H1 (cell line): ENCODE data around the gene LRRFIP1. TPM values are rescaled to one million over a fixed set of nuclear protein-coding genes. Genes with fewer than 3 reads are reported as not detected.

ENCODE experiments used
- CTCF ChIA-PET: fragments of 300-600 bp; sonication (Branson Sonifier 250); formaldehyde crosslinking; loops from one replicate; lab custom pipeline; 2021; ENCODE audit not compliant: partially characterized antibody; lab: Charles Lee
- POLR2A ChIA-PET: fragments of 300-600 bp; sonication (Branson Sonifier 250); formaldehyde crosslinking; loops from one replicate; lab custom pipeline; 2021; ENCODE audit warnings: inconsistent platforms; ENCODE audit not compliant: partially characterized antibody; lab: Charles Lee
- DNase-seq, 2 experiments: peaks; one replicate each; pipeline versions ENCODE4 v3.0.0 to v3.0.0-alpha.2; 2010 to 2022; ENCODE audit warnings: low spot score in 2 of 2, low read depth in 1 of 2, mixed read lengths in 1 of 2
- FAIRE-seq: peaks from 2 replicates; lab custom pipeline; 2011; peaks lifted over from hg19 to GRCh38; lab: Jason Lieb, UNC
- H2AFZ ChIP-seq: 2 replicates; pipeline ENCODE4 v1.8.1; 2012; ENCODE audit warnings: low read length, inconsistent platforms
- H2AK5ac ChIP-seq: 2 replicates; pipeline ENCODE4 v1.6.1; 2013; ENCODE audit warnings: low read depth, low read length
- H2BK120ac ChIP-seq: replicated peaks from 2 replicates; pipeline ENCODE3; 2013; ENCODE audit warnings: low read depth, low read length, inconsistent platforms
- H2BK12ac ChIP-seq: 2 replicates; pipeline ENCODE4 v1.6.1; 2013; ENCODE audit warnings: low read depth, low read length
- H2BK15ac ChIP-seq: 2 replicates; pipeline ENCODE4 v1.6.1; 2013; ENCODE audit warnings: low read length
- H2BK20ac ChIP-seq: 2 replicates; pipeline ENCODE4 v1.6.1; 2013; ENCODE audit warnings: low read length
- H2BK5ac ChIP-seq: 2 replicates; pipeline ENCODE4 v1.6.1; 2013; ENCODE audit warnings: low read depth, low read length
- H3K14ac ChIP-seq: 2 replicates; pipeline ENCODE4 v1.6.1; 2013; ENCODE audit warnings: inconsistent platforms; ENCODE audit not compliant: insufficient read length
- H3K18ac ChIP-seq: 2 replicates; pipeline ENCODE4 v1.6.1; 2013; ENCODE audit warnings: low read length; ENCODE audit errors: extremely low read depth
- H3K23ac ChIP-seq: 2 replicates; pipeline ENCODE4 v1.6.1; 2013; ENCODE audit warnings: inconsistent platforms; ENCODE audit not compliant: insufficient read length
- H3K23me2 ChIP-seq: 2 replicates; pipeline ENCODE4 v1.6.1; 2013; ENCODE audit warnings: low read depth, low read length
- H3K27ac ChIP-seq: 2 replicates; pipeline ENCODE4 v1.6.1; 2011; ENCODE audit warnings: low read depth, low read length, inconsistent platforms
- H3K27me3 ChIP-seq, 4 experiments: replicated peaks in 1 of 4; 1 replicate in 1 of 4; 2 replicates in 3 of 4; pipeline versions ENCODE4 v1.6.1 to v1.8.1; 2011 to 2013; ENCODE audit warnings: low read length in 3 of 4, mild to moderate bottlenecking in 3 of 4, inconsistent platforms in 2 of 4, mixed read lengths in 2 of 4, moderate library complexity in 1 of 4; ENCODE audit not compliant: control insufficient read depth in 3 of 4, insufficient read depth in 3 of 4; ENCODE audit errors: extremely low read depth in 1 of 4
- H3K36me3 ChIP-seq, 4 experiments: 2 replicates each; pipeline versions ENCODE4 v1.6.1 to v1.8.1; 2011 to 2013; ENCODE audit warnings: mild to moderate bottlenecking in 4 of 4, low read length in 3 of 4, moderate library complexity in 2 of 4, control low read depth in 1 of 4, inconsistent platforms in 1 of 4; ENCODE audit not compliant: insufficient read depth in 4 of 4, control insufficient read depth in 2 of 4
- H3K4ac ChIP-seq: replicated peaks from 2 replicates; pipeline ENCODE3; 2013; ENCODE audit warnings: low read length, low read depth, mixed read lengths, inconsistent platforms; ENCODE audit not compliant: insufficient read length
- H3K4me1 ChIP-seq, 4 experiments: replicated peaks in 1 of 4; 1 replicate in 1 of 4; 2 replicates in 3 of 4; pipeline versions ENCODE4 v1.6.1 to v1.8.1; 2011 to 2013; ENCODE audit warnings: low read length in 3 of 4, inconsistent platforms in 2 of 4, mixed read lengths in 1 of 4; ENCODE audit not compliant: insufficient read depth in 4 of 4, control insufficient read depth in 3 of 4
- H3K4me2 ChIP-seq, 2 experiments: 2 replicates each; pipeline versions ENCODE4 v1.6.1 to v1.8.1; 2011 to 2013; ENCODE audit warnings: low read depth in 2 of 2, low read length in 2 of 2, control low read depth in 1 of 2, inconsistent platforms in 1 of 2, mild to moderate bottlenecking in 1 of 2; ENCODE audit not compliant: insufficient read depth in 1 of 2
- H3K4me3 ChIP-seq, 4 experiments: fragments of 200-600, 300-600 bp in 1 of 4; sonication (generic), shearing (Covaris generic), sonication (Bioruptor Twin) in 1 of 4; 2 replicates each; pipeline versions ENCODE4 v1.5.1 to v1.8.1; 2011 to 2016; ENCODE audit warnings: low read length in 4 of 4, low read depth in 3 of 4, control low read depth in 2 of 4, inconsistent platforms in 2 of 4, mild to moderate bottlenecking in 2 of 4, mixed read lengths in 1 of 4, moderate library complexity in 1 of 4; ENCODE audit not compliant: insufficient read depth in 2 of 4; ENCODE audit errors: extremely low read depth in 1 of 4
- H3K56ac ChIP-seq: replicated peaks from 2 replicates; pipeline ENCODE3; 2013; ENCODE audit warnings: low read depth, mild to moderate bottlenecking, mixed read lengths, low read length, inconsistent platforms; ENCODE audit not compliant: insufficient read length
- H3K79me1 ChIP-seq: 2 replicates; pipeline ENCODE4 v1.6.1; 2013; ENCODE audit warnings: low read depth, low read length, control low read depth
- H3K79me2 ChIP-seq, 2 experiments: 2 replicates each; pipeline versions ENCODE4 v1.6.1 to v1.8.1; 2012 to 2013; ENCODE audit warnings: low read length in 2 of 2, mild to moderate bottlenecking in 2 of 2, inconsistent platforms in 1 of 2; ENCODE audit not compliant: insufficient read depth in 2 of 2, control insufficient read depth in 1 of 2
- H3K9ac ChIP-seq, 4 experiments: replicated peaks in 1 of 4; 1 replicate in 1 of 4; 2 replicates in 3 of 4; pipeline versions ENCODE4 v1.6.1 to v1.8.1; 2011 to 2013; ENCODE audit warnings: low read depth in 3 of 4, low read length in 3 of 4, control low read depth in 2 of 4, mild to moderate bottlenecking in 2 of 4, moderate library complexity in 2 of 4, inconsistent platforms in 1 of 4; ENCODE audit errors: extremely low read depth in 1 of 4
- H3K9me3 ChIP-seq, 2 experiments: 2 replicates each; pipeline versions ENCODE4 v1.6.1 to v1.8.1; 2012 to 2013; ENCODE audit warnings: mild to moderate bottlenecking in 2 of 2, moderate library complexity in 2 of 2, control low read depth in 1 of 2, inconsistent platforms in 1 of 2, low read depth in 1 of 2, low read length in 1 of 2, mixed read lengths in 1 of 2; ENCODE audit not compliant: insufficient read depth in 2 of 2
- H4K20me1 ChIP-seq, 2 experiments: replicated peaks in 1 of 2; 2 replicates each; pipeline versions ENCODE3 to v1.8.1; 2011 to 2013; ENCODE audit warnings: inconsistent platforms in 2 of 2, low read length in 2 of 2, mild to moderate bottlenecking in 1 of 2; ENCODE audit not compliant: insufficient read depth in 2 of 2, control insufficient read depth in 1 of 2
- H4K5ac ChIP-seq: 2 replicates; pipeline ENCODE4 v1.6.1; 2013; ENCODE audit warnings: low read length, low read depth, mixed read lengths, inconsistent platforms; ENCODE audit not compliant: insufficient read length
- H4K8ac ChIP-seq: 2 replicates; pipeline ENCODE4 v1.8.0; 2013; ENCODE audit warnings: mild to moderate bottlenecking, moderate library complexity, low read length, inconsistent platforms; ENCODE audit not compliant: insufficient read depth; ENCODE audit errors: extremely low read depth
- H4K91ac ChIP-seq: replicated peaks from 2 replicates; pipeline ENCODE3; 2013; ENCODE audit warnings: low read length, mixed read lengths, inconsistent platforms; ENCODE audit not compliant: insufficient read length
- E2F6 ChIP-seq: IDR thresholded peaks from 2 replicates; pipeline ENCODE4 v1.6.1; 2012; ENCODE audit warnings: inconsistent platforms
- EGR1 ChIP-seq: IDR thresholded peaks from 2 replicates; pipeline ENCODE4 v1.6.1; 2011; ENCODE audit warnings: low read depth, low read length, borderline replicate concordance
- FOSL1 ChIP-seq: IDR thresholded peaks from 2 replicates; pipeline ENCODE4 v1.6.1; 2011; ENCODE audit warnings: mild to moderate bottlenecking, low read depth, low read length, moderate library complexity; ENCODE audit not compliant: insufficient read depth
- HDAC6 ChIP-seq: IDR thresholded peaks from one replicate; pipeline ENCODE4 v1.7.1; 2012; ENCODE audit warnings: low read depth, mild to moderate bottlenecking, inconsistent platforms, low read length, moderate library complexity
- KDM5A ChIP-seq: fragments of 200-600 bp; IDR thresholded peaks from 2 replicates; pipeline ENCODE4 v1.7.1; 2012; ENCODE audit warnings: mild to moderate bottlenecking, low read length, inconsistent platforms, mixed read lengths
- PHF8 ChIP-seq: fragments of 200-600 bp; sonication (generic); conservative IDR thresholded peaks from 2 replicates; pipeline ENCODE4 v1.7.1; 2012; ENCODE audit warnings: low read depth, mild to moderate bottlenecking, inconsistent platforms, low read length, moderate library complexity
- SIX5 ChIP-seq: IDR thresholded peaks from 2 replicates; pipeline ENCODE4 v1.6.1; 2011; ENCODE audit warnings: mild to moderate bottlenecking, low read depth, low read length
- WGBS, 2 experiments: shearing (Covaris generic) in 1 of 2; methylation state at CpG; one replicate each; pipeline versions ENCODE4 v1.1.6 to v1.1.7; 2013 to 2015; ENCODE audit warnings: low lambda C conversion rate in 2 of 2, mixed read lengths in 2 of 2, inconsistent platforms in 1 of 2, low coverage in 1 of 2, missing lambda C conversion rate in 1 of 2; ENCODE audit not compliant: insufficient replicate concordance in 2 of 2, insufficient coverage in 1 of 2, insufficient read length in 1 of 2; ENCODE audit errors: extremely low coverage in 1 of 2, missing lambda C conversion rate in 1 of 2; 5-methylcytosine and 5-hydroxymethylcytosine counted together
- polyA plus RNA-seq, 7 experiments: library from polyadenylated mRNA; depleted of rRNA in 3 of 7; stranded (reverse) in 5 of 7; unstranded in 2 of 7; fragments of >200 nt in 5 of 7; fragments of 200-250 nt in 2 of 7; gene quantifications; 1 replicate in 5 of 7; 2 replicates in 1 of 7; 4 replicates in 1 of 7; pipeline versions ENCODE4 v1.2.1 to v1.2.3, GENCODE V29; 2011 to 2013; ENCODE audit warnings: missing spikeins in 2 of 7, mixed read lengths in 2 of 7
- total RNA-seq: library from RNA; stranded (reverse); fragmentation: NEBNext Ultra II Directional; extraction: Animal tissue kit (Norgen Biotek cat#: 25700); gene quantifications from 2 replicates; pipeline ENCODE4 v1.2.1, GENCODE V29; 2021
- TF ChIP-seq, protein P1 (sequence below): IDR thresholded peaks from 2 replicates; pipeline ENCODE4 v1.6.1; 2011; ENCODE audit warnings: low read length, improper control_type of control experiment
- TF ChIP-seq, protein P2 (sequence below), 3 experiments: IDR thresholded peaks; 1 replicate in 2 of 3; 2 replicates in 1 of 3; pipeline versions ENCODE4 v1.5.1 to v1.6.1; 2011; ENCODE audit warnings: low read length in 3 of 3, mild to moderate bottlenecking in 3 of 3, inconsistent platforms in 2 of 3, low read depth in 1 of 3, moderate library complexity in 1 of 3; ENCODE audit not compliant: insufficient read depth in 1 of 3; ENCODE audit errors: control extremely low read depth in 1 of 3

The LRRFIP1 gene
- total and polyA plus RNA-seq, 2 of the 8 experiments (the other 6 are each of a cell fraction or from before 2014, with no cell fraction given), result 12.1 to 75.8 TPM

DNA sequence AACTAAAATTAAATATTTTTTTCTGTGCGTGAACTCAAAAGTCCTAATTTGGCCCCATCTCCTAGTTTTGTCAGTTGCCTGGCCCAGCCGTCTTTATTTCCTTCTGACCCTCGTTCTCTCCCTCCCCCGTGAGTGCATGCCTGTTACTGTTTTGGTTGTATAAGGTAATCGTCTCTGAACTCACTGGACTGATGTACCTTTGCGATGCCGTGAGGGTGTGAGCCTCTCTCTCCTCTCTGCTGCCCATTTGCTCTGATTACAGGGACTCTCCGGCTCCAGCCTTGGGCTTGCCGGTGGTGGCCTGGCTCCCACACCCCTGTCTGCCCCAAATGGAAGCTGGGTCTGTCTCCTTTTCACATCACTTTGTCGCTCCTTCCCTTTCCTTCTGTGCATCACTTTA lies 104.7 kb downstream of the LRRFIP1 start:
- H3K79me2 ChIP-seq, result peaks cover 3 to 47% of the 10 kb centered on the region in 2 experiments; a peak in 3 of 4 replicates
- no peaks in the 10 kb centered on the region for H3K9me3 ChIP-seq
- 89% methylated on average over 10 of the region's 10 CpGs; no CpG with 5 or more reads in 1 of the 2 experiments for WGBS, 2 experiments
- DNase-seq (peak in 1 of 2 experiments; percentile 47), FAIRE-seq (no peak)
- no peaks in the 10 kb centered on the region for H3K23me2 ChIP-seq
- H3K4me3 ChIP-seq, result no peak overlapping the region
- CTCF ChIA-PET, result interaction anchor here (1.1 to 10.1 kb wide), 8 partner anchors 10 to 222 kb away, joined by 3 to 73 read pairs (median 5); no protein-coding TSS in a partner anchor
- no peaks in the 10 kb centered on the region for H3K36me3 ChIP-seq
- H4K8ac ChIP-seq, result no peak overlapping the region
- no peak overlapping the region for H3K4ac ChIP-seq
- H2AFZ ChIP-seq, result no peak overlapping the region
- no peak overlapping the region for H2BK15ac ChIP-seq
- no peak overlapping the region for H4K91ac ChIP-seq
- 0 out of 2 replicates have a peak overlapping the region, but pooled peaks have one; percentile 20 for H2BK12ac ChIP-seq
- H3K56ac ChIP-seq, result no peak overlapping the region
- H3K18ac ChIP-seq, result no peak overlapping the region
- H3K9ac ChIP-seq, result no peak overlapping the region
- H2BK5ac ChIP-seq, result 0 out of 2 replicates have a peak overlapping the region, but pooled peaks have one; percentile 8
- no peak overlapping the region for H3K27ac ChIP-seq
- H4K20me1 ChIP-seq, result peaks cover 9 to 16% of the 10 kb centered on the region in 2 experiments
- H3K4me1 ChIP-seq, result peaks cover 8 to 27% (median 20%) of the 10 kb centered on the region in 4 experiments
- no peak overlapping the region for H2BK20ac ChIP-seq
- H2AK5ac ChIP-seq, result no peak overlapping the region
- peaks cover 12% of the 10 kb centered on the region for H3K79me1 ChIP-seq
- no peaks in the 10 kb centered on the region for H3K27me3 ChIP-seq
- POLR2A ChIA-PET, result interaction anchor here (2.3 kb wide), 1 partner anchor 8 kb away, joined by 6 read pairs; no protein-coding TSS in a partner anchor
- no peak overlapping the region for H3K14ac ChIP-seq
- no peak overlapping the region for H3K23ac ChIP-seq
- H3K4me2 ChIP-seq, result no peak overlapping the region
- no peak overlapping the region for H4K5ac ChIP-seq
- H2BK120ac ChIP-seq, result no peak overlapping the region
- TF ChIP-seq, protein P1, sequence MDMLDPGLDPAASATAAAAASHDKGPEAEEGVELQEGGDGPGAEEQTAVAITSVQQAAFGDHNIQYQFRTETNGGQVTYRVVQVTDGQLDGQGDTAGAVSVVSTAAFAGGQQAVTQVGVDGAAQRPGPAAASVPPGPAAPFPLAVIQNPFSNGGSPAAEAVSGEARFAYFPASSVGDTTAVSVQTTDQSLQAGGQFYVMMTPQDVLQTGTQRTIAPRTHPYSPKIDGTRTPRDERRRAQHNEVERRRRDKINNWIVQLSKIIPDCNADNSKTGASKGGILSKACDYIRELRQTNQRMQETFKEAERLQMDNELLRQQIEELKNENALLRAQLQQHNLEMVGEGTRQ, result no peak
- TF ChIP-seq SIX5 (no peak), PHF8 (no peak), FOSL1 (no peak), E2F6 (no peak), KDM5A (no peak), HDAC6 (no peak), EGR1 (no peak)
- TF ChIP-seq, protein P2, sequence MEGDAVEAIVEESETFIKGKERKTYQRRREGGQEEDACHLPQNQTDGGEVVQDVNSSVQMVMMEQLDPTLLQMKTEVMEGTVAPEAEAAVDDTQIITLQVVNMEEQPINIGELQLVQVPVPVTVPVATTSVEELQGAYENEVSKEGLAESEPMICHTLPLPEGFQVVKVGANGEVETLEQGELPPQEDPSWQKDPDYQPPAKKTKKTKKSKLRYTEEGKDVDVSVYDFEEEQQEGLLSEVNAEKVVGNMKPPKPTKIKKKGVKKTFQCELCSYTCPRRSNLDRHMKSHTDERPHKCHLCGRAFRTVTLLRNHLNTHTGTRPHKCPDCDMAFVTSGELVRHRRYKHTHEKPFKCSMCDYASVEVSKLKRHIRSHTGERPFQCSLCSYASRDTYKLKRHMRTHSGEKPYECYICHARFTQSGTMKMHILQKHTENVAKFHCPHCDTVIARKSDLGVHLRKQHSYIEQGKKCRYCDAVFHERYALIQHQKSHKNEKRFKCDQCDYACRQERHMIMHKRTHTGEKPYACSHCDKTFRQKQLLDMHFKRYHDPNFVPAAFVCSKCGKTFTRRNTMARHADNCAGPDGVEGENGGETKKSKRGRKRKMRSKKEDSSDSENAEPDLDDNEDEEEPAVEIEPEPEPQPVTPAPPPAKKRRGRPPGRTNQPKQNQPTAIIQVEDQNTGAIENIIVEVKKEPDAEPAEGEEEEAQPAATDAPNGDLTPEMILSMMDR (IDR thresholded peaks at IDR 0.05; ENCODE audit: control extremely low read depth in 1 of 3, insufficient read depth in 1 of 3, low read depth in 1 of 3, low read length in 3 of 3), result no peak
